ENCODE measurements around the gene REG1B.
"Not testable (repeated sequence)": the region's sequence is repeated elsewhere in the genome, so short reads cannot be mapped to it uniquely, and the experiment has no call there.

Gene REG1B

DNA sequence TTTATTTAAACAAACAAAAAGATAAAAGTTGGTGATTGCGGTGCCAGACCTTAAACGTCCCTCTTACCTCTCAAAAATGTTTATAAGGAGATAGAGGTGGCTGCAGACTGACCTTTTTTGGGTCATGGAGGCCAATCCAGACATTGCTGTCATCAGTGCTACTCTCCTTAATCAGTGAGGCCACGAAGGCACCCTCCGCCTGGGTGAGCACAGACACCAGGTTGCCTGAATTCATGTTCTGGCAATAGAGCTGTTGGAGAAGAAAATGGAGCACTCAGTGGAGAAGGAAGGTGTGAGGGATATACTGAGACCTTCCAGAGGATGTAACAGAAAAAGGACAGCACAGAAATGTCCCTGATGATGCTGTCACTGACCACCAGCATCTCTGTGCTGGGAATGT lies 1.5 kb downstream of the REG1B start:
- H3K4me3 ChIP-seq (ENCODE audit: low read length), result no peak overlapping the region
- no peak for DNase-seq (ENCODE audit: low read depth, low spot score)

DNA sequence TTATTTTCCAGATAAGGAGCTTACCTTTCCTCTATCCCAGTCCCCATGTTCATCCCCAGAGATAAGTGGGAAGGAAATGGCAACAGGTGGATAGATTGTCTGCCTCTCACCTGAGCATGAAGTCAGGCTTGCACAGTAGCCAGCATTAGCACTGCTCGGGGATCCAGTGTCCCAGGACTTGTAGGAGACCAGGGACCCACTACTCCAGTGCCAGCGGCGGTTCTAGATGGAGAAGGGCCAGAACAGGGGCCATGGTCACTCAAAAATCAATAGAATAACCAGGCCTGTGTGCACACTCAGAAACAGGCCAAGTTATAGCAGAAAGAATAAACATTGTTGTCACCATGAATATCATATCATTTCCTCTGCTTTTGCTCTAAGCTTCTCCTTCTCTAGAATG lies 2.4 kb downstream of the REG1B start:
- DNase-seq (ENCODE audit: low read depth, low spot score), result no peak
- H3K4me3 ChIP-seq (ENCODE audit: low read length), result no peak overlapping the region

DNA sequence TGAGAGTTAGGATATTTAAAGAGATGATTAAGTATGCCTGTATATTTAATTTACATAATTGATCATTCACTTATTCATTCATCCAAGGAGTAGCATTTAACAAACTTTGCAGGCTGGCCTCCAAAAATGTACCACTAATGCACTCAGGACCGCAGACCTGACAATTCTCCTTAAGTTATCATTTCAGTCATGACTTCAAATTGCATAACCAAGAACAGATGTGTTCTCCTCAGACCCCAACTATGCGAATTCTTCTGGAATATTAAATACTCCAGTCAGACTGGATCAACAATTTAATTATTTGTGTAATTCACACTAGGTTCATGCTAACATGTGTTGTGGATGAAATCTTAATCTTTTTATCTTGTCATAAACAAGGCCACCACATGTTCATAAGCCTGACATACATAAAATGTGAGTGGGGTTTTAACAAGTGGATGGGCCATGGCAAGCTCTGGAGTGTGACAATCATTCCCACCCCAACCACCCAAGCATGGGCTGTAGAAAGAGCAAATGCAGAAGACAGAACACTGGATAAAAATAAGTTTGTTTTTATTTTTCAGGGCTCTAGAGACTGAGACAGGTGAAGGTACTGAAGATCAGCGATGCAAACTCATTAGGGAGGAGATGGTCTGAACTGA lies 3.2 kb downstream of the REG1B start:
- H3K4me3 ChIP-seq (ENCODE audit: low read length), result no peak overlapping the region
- no peak for DNase-seq (ENCODE audit: low read depth, low spot score)

GRCh38 chr2:79083597-79084251 lies 4.1 kb downstream of the REG1B start:
- H3K4me3 ChIP-seq (ENCODE audit: low read length), result no peak overlapping the region
- peak; percentile 16 for DNase-seq (ENCODE audit: low read depth, low spot score)

- DNase-seq (ENCODE audit: low read depth, low spot score), result no peak
- H3K4me3 ChIP-seq (ENCODE audit: low read length), result no peak overlapping the region
These were observed 4.8 kb downstream of the REG1B start for GRCh38 chr2:79082987-79083386.

DNA sequence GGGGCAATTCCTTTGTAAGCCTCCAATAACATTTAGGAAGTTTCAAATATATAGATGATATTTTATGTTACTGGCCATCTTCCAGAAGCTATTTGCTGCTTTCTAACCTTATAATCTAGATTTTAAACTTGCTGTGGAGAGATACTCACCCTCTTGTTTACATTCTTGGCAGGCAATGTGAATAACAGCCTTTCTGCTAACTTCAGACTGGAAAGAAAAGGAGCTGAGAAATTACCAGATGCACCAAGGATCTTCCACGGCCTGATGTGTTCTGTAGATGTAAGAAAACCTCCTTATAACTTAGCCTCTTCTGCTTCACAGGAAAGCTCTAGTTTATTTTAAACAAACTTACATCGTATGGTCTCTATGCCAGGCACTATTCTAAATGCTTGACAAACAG lies 16.7 kb downstream of the REG1B start:
- no peak for DNase-seq (ENCODE audit: low read depth, low spot score)
- no peak overlapping the region for H3K4me3 ChIP-seq (ENCODE audit: low read length)

DNA sequence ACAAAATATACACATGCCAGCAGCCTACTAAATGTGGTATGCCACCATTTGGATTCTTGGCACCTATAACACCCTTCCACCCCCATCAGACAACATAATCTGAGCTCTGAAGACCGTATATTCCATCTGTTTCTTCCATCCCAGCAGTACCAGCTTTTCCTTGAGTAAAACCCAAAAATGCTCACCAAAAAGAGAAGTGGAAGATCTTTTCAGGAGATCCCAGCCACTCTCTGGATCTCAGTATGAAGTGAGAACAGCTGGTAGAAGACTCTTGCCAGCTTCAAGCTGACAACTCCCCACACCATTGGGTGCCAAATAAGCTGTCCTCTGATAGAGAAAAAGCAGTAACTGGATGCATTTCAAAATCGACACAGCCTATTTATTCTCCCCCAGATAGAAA lies 22.6 kb downstream of the REG1B start:
- DNase-seq (ENCODE audit: low read depth, low spot score), result no peak
- H3K4me3 ChIP-seq (ENCODE audit: low read length), result no peak overlapping the region

- H3K4me3 ChIP-seq (ENCODE audit: low read length); DNase-seq (ENCODE audit: low read depth, low spot score): not testable (repeated sequence)
These were observed 33.0 kb downstream of the REG1B start for GRCh38 chr2:79054769-79055168.

GRCh38 chr2:79053486-79053885 lies 34.3 kb downstream of the REG1B start:
- not testable (repeated sequence) for DNase-seq (ENCODE audit: low read depth, low spot score); H3K4me3 ChIP-seq (ENCODE audit: low read length)

- H3K4me3 ChIP-seq (ENCODE audit: low read length), result no peak overlapping the region
- DNase-seq (ENCODE audit: low read depth, low spot score), result peak; percentile 8
These were observed 46.8 kb downstream of the REG1B start for GRCh38 chr2:79041032-79041448.

- no peak overlapping the region for H3K4me3 ChIP-seq (ENCODE audit: low read length)
- no peak for DNase-seq (ENCODE audit: low read depth, low spot score)
These were observed 47.8 kb downstream of the REG1B start for GRCh38 chr2:79039944-79040343.
